ENCODE results near the gene FGFR3.

The FGFR3 gene

DNA sequence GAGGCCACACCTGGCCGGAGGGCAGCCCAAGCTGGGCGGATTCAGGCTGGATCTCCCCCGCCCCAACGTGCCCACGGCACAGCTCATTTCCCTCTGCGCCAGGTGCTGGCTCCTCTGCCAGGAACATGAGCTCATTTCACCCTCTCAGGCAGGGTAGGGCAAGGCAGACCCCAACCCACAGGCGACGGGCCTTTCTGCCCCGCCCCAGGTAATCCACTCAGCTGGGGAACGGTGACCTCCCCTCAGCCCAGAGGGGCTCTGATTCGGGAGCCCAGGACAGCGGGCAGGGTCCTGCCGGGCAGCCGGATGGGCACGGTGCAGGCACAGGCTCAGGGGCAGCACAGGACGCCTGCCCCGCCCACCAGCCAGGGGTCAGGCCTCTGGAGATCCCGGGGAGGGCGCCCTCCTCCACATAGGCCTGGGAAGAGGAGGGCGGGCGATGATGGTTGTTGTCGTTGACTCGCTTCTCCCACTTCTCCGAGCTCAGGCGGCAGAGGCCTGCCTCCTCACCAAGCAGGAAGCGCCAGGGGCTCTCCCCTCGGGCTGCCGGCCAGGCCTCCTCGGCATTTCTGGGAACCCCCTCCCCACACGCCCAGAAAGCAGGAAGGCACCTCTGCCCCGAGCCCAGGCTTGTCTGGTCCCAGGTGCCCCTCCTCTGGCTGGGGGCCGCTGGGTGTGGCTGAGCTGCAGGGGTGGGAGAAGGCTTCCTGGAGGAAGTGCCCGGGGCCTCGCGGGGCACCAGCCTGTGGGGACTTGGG lies 40.6 kb upstream of the FGFR3 start:
- Histone ChIP-seq H3K27me3 (ENCODE audit: low read depth, low read length) (no peaks in the 10 kb centered on the region), H3K36me3 (replicated peaks; ENCODE audit: low read depth, low read length) (no peaks in the 10 kb centered on the region), H3K4me1 (ENCODE audit: low read length) (peaks cover 21% of the 10 kb centered on the region), H3K9me3 (ENCODE audit: insufficient read depth, low read length) (no peaks in the 10 kb centered on the region), H3K9ac (ENCODE audit: low read length) (peak overlapping the region; percentile 39; the same call in 1 of the 2 replicates), H3K4me2 (ENCODE audit: low read length) (peak overlapping the region; percentile 43), H3K27ac (ENCODE audit: low read length) (no peak overlapping the region), H2AFZ (ENCODE audit: low read depth, low read length) (peak overlapping the region; percentile 93), H3K4me3 (ENCODE audit: low read length) (peak overlapping the region; percentile 19; the same call in 1 of the 2 replicates), H3K79me2 (ENCODE audit: low read length) (no peaks in the 10 kb centered on the region), H4K20me1 (ENCODE audit: insufficient read depth, low read length) (no peaks in the 10 kb centered on the region)
- TF ChIP-seq EZH2phosphoT487 (IDR thresholded peaks at IDR 0.05; ENCODE audit: low read depth) = no peak

DNA sequence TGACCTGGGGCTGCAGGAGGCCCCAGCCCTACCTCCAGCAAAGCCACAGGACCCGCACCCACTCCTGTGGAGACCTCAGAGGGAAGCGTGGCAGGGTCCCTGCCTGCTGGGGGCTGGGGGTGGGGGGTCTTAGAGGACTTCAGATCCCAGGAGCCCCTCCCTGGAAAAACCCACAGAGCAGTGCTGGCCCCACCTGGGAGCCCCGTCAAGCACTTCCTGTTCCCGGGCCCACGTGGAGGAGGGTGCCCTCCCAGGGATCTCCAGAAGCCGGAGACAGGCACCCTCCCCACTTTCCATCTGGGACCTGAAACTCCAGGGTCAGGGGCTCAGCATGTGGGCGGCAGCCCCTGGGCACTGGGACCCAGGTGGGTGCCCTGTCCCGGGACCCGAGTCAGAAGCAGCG lies 39.8 kb upstream of the FGFR3 start:
- H3K9me3 ChIP-seq (ENCODE audit: insufficient read depth, low read length) = no peaks in the 10 kb centered on the region
- peak overlapping the region; percentile 43; the same call in 1 of the 2 replicates for H3K4me2 ChIP-seq (ENCODE audit: low read length)
- H3K27me3 ChIP-seq (ENCODE audit: low read depth, low read length) = no peaks in the 10 kb centered on the region
- 0 out of 2 replicates have a peak overlapping the region, but pooled peaks have one; percentile 39 for H3K9ac ChIP-seq (ENCODE audit: low read length)
- no peak overlapping the region for H3K27ac ChIP-seq (ENCODE audit: low read length)
- no peak overlapping the region for H3K4me3 ChIP-seq (ENCODE audit: low read length)
- H4K20me1 ChIP-seq (ENCODE audit: insufficient read depth, low read length) = no peaks in the 10 kb centered on the region
- H2AFZ ChIP-seq (ENCODE audit: low read depth, low read length) = no peak overlapping the region; the same call in 1 of the 2 replicates
- peaks cover 19% of the 10 kb centered on the region for H3K4me1 ChIP-seq (ENCODE audit: low read length)
- H3K36me3 ChIP-seq (replicated peaks; ENCODE audit: low read depth, low read length) = no peaks in the 10 kb centered on the region
- TF ChIP-seq EZH2phosphoT487 (IDR thresholded peaks at IDR 0.05; ENCODE audit: low read depth) = no peak
- TF ChIP-seq, protein P1, sequence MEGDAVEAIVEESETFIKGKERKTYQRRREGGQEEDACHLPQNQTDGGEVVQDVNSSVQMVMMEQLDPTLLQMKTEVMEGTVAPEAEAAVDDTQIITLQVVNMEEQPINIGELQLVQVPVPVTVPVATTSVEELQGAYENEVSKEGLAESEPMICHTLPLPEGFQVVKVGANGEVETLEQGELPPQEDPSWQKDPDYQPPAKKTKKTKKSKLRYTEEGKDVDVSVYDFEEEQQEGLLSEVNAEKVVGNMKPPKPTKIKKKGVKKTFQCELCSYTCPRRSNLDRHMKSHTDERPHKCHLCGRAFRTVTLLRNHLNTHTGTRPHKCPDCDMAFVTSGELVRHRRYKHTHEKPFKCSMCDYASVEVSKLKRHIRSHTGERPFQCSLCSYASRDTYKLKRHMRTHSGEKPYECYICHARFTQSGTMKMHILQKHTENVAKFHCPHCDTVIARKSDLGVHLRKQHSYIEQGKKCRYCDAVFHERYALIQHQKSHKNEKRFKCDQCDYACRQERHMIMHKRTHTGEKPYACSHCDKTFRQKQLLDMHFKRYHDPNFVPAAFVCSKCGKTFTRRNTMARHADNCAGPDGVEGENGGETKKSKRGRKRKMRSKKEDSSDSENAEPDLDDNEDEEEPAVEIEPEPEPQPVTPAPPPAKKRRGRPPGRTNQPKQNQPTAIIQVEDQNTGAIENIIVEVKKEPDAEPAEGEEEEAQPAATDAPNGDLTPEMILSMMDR (IDR thresholded peaks at IDR 0.05; ENCODE audit: low read depth, low read length) = no peak
- H3K79me2 ChIP-seq (ENCODE audit: low read length) = no peaks in the 10 kb centered on the region

DNA sequence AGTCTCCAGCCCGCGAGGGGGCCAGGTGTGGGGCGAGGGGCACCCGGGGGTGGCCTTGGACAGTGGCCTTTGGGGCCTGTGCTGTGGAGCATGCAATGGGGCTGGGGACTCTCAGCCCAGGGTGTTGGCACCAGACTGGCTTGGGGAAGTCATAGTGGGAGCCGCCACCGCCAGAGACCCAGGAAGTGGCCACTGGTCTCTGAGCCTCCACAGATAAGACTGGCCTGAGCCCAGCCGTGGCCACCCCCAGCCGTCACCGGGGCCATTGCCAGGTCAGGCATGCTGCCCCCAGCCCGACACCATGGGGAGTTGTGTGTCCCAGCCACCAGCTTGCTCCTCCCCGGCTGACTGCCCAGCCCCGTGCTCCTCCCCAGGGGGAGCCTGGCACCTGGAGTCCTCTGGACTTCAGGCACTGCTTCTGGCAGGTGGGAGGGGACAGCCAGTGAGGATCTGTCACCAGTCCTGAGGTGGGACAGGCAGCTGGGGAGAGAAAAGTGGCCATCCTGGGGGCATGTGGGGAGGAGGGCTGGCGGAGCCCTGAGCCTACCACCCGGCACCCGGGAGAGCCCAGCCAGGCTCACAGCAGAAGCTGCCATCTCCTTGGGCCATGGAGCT lies 39.3 kb upstream of the FGFR3 start:
- Histone ChIP-seq H3K4me2 (ENCODE audit: low read length) (no peak overlapping the region), H4K20me1 (ENCODE audit: insufficient read depth, low read length) (no peaks in the 10 kb centered on the region), H3K4me3 (ENCODE audit: low read length) (no peak overlapping the region), H2AFZ (ENCODE audit: low read depth, low read length) (no peak overlapping the region; the same call in 1 of the 2 replicates), H3K36me3 (replicated peaks; ENCODE audit: low read depth, low read length) (no peaks in the 10 kb centered on the region), H3K27ac (ENCODE audit: low read length) (no peak overlapping the region), H3K27me3 (ENCODE audit: low read depth, low read length) (no peaks in the 10 kb centered on the region), H3K9ac (ENCODE audit: low read length) (no peak overlapping the region), H3K79me2 (ENCODE audit: low read length) (no peaks in the 10 kb centered on the region), H3K4me1 (ENCODE audit: low read length) (peaks cover 16% of the 10 kb centered on the region), H3K9me3 (ENCODE audit: insufficient read depth, low read length) (no peaks in the 10 kb centered on the region)
- no peak for TF ChIP-seq EZH2phosphoT487 (IDR thresholded peaks at IDR 0.05; ENCODE audit: low read depth)
- TF ChIP-seq, protein P1 (IDR thresholded peaks at IDR 0.05; ENCODE audit: low read depth, low read length) = no peak

DNA sequence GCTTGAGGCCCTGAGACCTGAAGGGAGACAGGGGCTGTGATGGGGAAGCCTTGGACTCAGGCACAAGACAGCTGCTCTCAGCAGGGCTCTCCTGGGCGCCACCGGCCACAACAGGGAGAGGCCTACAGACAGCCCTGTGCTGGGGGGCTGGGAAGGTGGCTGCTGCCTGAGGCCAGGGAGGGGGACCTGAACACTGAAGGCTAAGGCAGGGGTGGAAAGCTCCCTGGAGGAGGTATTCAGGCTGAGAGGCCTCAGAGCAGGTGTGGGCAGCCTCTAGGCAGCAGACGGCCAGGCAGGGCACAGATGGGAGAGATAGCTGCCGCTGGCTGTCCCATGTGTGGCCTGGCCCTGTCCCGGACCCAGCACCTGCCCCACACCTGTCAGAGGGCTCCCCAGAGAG lies 38.8 kb upstream of the FGFR3 start:
- Histone ChIP-seq H3K4me3 (ENCODE audit: low read length) (no peak overlapping the region), H2AFZ (ENCODE audit: low read depth, low read length) (no peak overlapping the region; the same call in 1 of the 2 replicates), H3K4me1 (ENCODE audit: low read length) (peaks cover 16% of the 10 kb centered on the region), H3K9ac (ENCODE audit: low read length) (no peak overlapping the region), H3K36me3 (replicated peaks; ENCODE audit: low read depth, low read length) (no peaks in the 10 kb centered on the region), H3K27me3 (ENCODE audit: low read depth, low read length) (no peaks in the 10 kb centered on the region), H3K4me2 (ENCODE audit: low read length) (no peak overlapping the region), H4K20me1 (ENCODE audit: insufficient read depth, low read length) (no peaks in the 10 kb centered on the region), H3K27ac (ENCODE audit: low read length) (no peak overlapping the region), H3K79me2 (ENCODE audit: low read length) (no peaks in the 10 kb centered on the region), H3K9me3 (ENCODE audit: insufficient read depth, low read length) (no peaks in the 10 kb centered on the region)
- no peak for TF ChIP-seq EZH2phosphoT487 (IDR thresholded peaks at IDR 0.05; ENCODE audit: low read depth)
- TF ChIP-seq, protein P1 (IDR thresholded peaks at IDR 0.05; ENCODE audit: low read depth, low read length) = no peak
